HepG2 (cell line): ENCODE results near the gene DSTN. TPM values are rescaled to one million over a fixed set of nuclear protein-coding genes. Genes with fewer than 3 reads are reported as not detected.

ENCODE experiments used
- ATM ChIP-seq: fragments of 450-650 bp; IDR thresholded peaks from 2 replicates; pipeline ENCODE4 v1.7.1; 2017; ENCODE audit warnings: mild to moderate bottlenecking, borderline replicate concordance
- BHLHE40 ChIP-seq: IDR thresholded peaks from 2 replicates; pipeline ENCODE4 v1.6.1; 2011; ENCODE audit warnings: low read length, improper control_type of control experiment
- CCAR2 ChIP-seq: fragments of 200-400 bp; formaldehyde crosslinking; optimal IDR thresholded peaks from 2 replicates; pipeline ENCODE3; 2018; ENCODE audit warnings: low read depth, mild to moderate bottlenecking, low read length, moderate library complexity
- DNMT1 ChIP-seq: sonication (generic); formaldehyde crosslinking; IDR thresholded peaks from 2 replicates; pipeline ENCODE4 v1.5.1; 2020; ENCODE audit warnings: mild to moderate bottlenecking, missing genetic modification reagents
- HHEX ChIP-seq: IDR thresholded peaks from 2 replicates; pipeline ENCODE4 v1.6.1; 2016; ENCODE audit warnings: control low read depth
- HOXD1 ChIP-seq: sonication (generic); formaldehyde crosslinking; IDR thresholded peaks from 2 replicates; pipeline ENCODE4 v1.5.0; 2020; ENCODE audit warnings: missing genetic modification reagents
- KDM4B ChIP-seq: sonication (generic); formaldehyde crosslinking; IDR thresholded peaks from 2 replicates; pipeline ENCODE4 v1.4.0; 2020; ENCODE audit warnings: missing genetic modification reagents
- MAF1 ChIP-seq: sonication (generic); formaldehyde crosslinking; IDR thresholded peaks from 2 replicates; pipeline ENCODE4 v1.5.0; 2020; ENCODE audit warnings: missing genetic modification reagents, borderline replicate concordance
- NPAS2 ChIP-seq: sonication (generic); formaldehyde crosslinking; IDR thresholded peaks from 2 replicates; pipeline ENCODE4 v1.8.0; 2022; ENCODE audit warnings: mild to moderate bottlenecking, missing genetic modification reagents, borderline replicate concordance
- SCMH1 ChIP-seq: sonication (generic); formaldehyde crosslinking; IDR thresholded peaks from 2 replicates; pipeline ENCODE4 v1.9.0; 2021; ENCODE audit warnings: missing genetic modification reagents, mild to moderate bottlenecking, borderline replicate concordance
- SIN3B ChIP-seq: fragments of 150-350 bp; IDR thresholded peaks from 2 replicates; pipeline ENCODE4 v1.6.1; 2014; ENCODE audit warnings: low read length
- STAT5B ChIP-seq: sonication (generic); formaldehyde crosslinking; IDR thresholded peaks from 2 replicates; pipeline ENCODE4 v1.4.0; 2020; ENCODE audit warnings: missing genetic modification reagents
- U2AF1 ChIP-seq: fragments of 200-400 bp; formaldehyde crosslinking; optimal IDR thresholded peaks from 2 replicates; pipeline ENCODE3; 2017; ENCODE audit warnings: mild to moderate bottlenecking, low read depth, low read length
- YEATS2 ChIP-seq: sonication (generic); formaldehyde crosslinking; IDR thresholded peaks from 2 replicates; pipeline ENCODE4 v1.4.0; 2020; ENCODE audit warnings: missing genetic modification reagents, borderline replicate concordance
- ZC3H13 ChIP-seq: sonication (generic); formaldehyde crosslinking; IDR thresholded peaks from 2 replicates; pipeline ENCODE4 v1.8.1; 2023; ENCODE audit warnings: mild to moderate bottlenecking, missing genetic modification reagents, moderate library complexity
- ZNF225 ChIP-seq: sonication (generic); formaldehyde crosslinking; IDR thresholded peaks from 2 replicates; pipeline ENCODE4 v1.4.0; 2020; ENCODE audit warnings: mild to moderate bottlenecking, missing genetic modification reagents
- ZNF367 ChIP-seq: sonication (generic); formaldehyde crosslinking; IDR thresholded peaks from 2 replicates; pipeline ENCODE4 v1.4.0; 2020; ENCODE audit warnings: missing genetic modification reagents, borderline replicate concordance
- ZNF496 ChIP-seq: sonication (generic); formaldehyde crosslinking; IDR thresholded peaks from 2 replicates; pipeline ENCODE4 v1.8.1; 2023; ENCODE audit warnings: mild to moderate bottlenecking, moderate library complexity, missing genetic modification reagents; ENCODE audit not compliant: insufficient replicate concordance
- ZNF567 ChIP-seq: sonication (generic); formaldehyde crosslinking; IDR thresholded peaks from 2 replicates; pipeline ENCODE4 v1.8.1; 2023; ENCODE audit warnings: mild to moderate bottlenecking, missing genetic modification reagents, borderline replicate concordance
- ZNF674 ChIP-seq: sonication (generic); formaldehyde crosslinking; IDR thresholded peaks from 2 replicates; pipeline ENCODE4 v1.5.0; 2020; ENCODE audit warnings: low read depth, mild to moderate bottlenecking, missing genetic modification reagents
- ZNF839 ChIP-seq: sonication (generic); formaldehyde crosslinking; IDR thresholded peaks from 2 replicates; pipeline ENCODE4 v1.4.0; 2020; ENCODE audit warnings: missing genetic modification reagents, mild to moderate bottlenecking, borderline replicate concordance
- ZSCAN9 ChIP-seq: IDR thresholded peaks from 2 replicates; pipeline ENCODE4 v1.6.1; 2016; ENCODE audit warnings: borderline replicate concordance
- polyA plus RNA-seq, 8 experiments: library from polyadenylated mRNA; depleted of rRNA in 3 of 8; stranded (reverse) in 7 of 8; unstranded in 1 of 8; fragments of >200 nt; fragmentation: Illumina TruSeq in 4 of 8; extraction: Trizol in 4 of 8; gene quantifications; 2 replicates each; pipeline versions ENCODE4 v1.2.1 to v1.2.3, GENCODE V29; 2011 to 2016; ENCODE audit warnings: low read depth in 4 of 8, missing spikeins in 1 of 8, mixed read lengths in 1 of 8; ENCODE audit not compliant: insufficient read depth in 1 of 8
- total RNA-seq, 5 experiments: library from RNA; depleted of rRNA; stranded (reverse); fragments of >200 nt; fragmentation: Illumina TruSeq; extraction: Trizol; gene quantifications; 2 replicates each; pipeline ENCODE4 v1.2.3, GENCODE V29; 2016; ENCODE audit warnings: low read depth in 1 of 5
- TF ChIP-seq, protein P1 (sequence below): sonication (generic); formaldehyde crosslinking; IDR thresholded peaks from 2 replicates; pipeline ENCODE4 v1.5.0; 2020; ENCODE audit warnings: mild to moderate bottlenecking, missing genetic modification reagents
- TF ChIP-seq, protein P2 (sequence below), 2 experiments: sonication (generic) in 1 of 2; formaldehyde crosslinking in 1 of 2; IDR thresholded peaks; 2 replicates each; pipeline versions ENCODE4 v1.5.1 to v1.6.1; 2011 to 2020; ENCODE audit warnings: borderline replicate concordance in 1 of 2, low read depth in 1 of 2, low read length in 1 of 2, mild to moderate bottlenecking in 1 of 2, missing genetic modification reagents in 1 of 2, moderate library complexity in 1 of 2
- TF ChIP-seq, protein P3 (sequence below): sonication (generic); formaldehyde crosslinking; IDR thresholded peaks from 2 replicates; pipeline ENCODE4 v1.4.0; 2020; ENCODE audit warnings: mild to moderate bottlenecking, missing genetic modification reagents

The DSTN gene
- total and polyA plus RNA-seq, 2 of the 13 experiments (the other 11 are each of a cell fraction or from before 2014, with no cell fraction given) = 27.6 to 106 TPM

DNA sequence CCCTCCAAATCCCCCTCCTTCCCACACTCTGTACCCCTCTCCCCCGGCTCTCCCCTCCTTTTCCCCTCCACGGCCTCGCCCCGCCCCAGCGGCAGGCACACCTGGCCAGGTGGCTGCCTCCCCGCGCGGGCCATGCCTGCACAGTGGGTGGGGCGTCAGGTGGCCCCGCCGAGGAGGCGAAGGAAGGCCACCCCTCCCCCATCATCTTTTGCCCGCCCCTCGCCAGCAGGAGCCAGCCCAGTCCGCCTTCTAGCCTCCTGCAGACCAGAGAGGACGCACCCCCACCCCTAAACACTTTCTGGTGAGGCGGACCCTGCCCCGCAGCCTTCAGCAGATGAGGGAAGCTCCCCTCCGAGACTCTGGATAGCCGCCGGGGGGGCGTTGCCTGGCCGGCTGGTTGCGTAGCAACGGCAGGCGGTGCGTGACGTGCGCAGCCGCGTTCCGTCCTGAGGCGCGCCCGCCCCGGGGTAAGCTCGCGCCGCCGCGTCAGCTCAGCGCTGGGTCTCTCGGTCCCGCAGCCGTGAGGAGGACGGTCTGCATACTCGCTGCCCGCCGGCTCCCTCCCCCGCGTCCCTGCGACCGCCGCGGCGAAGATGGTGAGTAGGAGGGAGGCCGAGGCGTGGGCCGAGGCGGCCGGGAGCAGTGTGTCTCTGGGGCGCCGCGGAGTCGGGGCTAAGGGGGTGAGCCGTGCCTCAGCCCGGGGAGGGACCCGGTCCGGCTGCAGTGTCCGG is at the start of gene DSTN (continued):
- TF ChIP-seq, protein P1, sequence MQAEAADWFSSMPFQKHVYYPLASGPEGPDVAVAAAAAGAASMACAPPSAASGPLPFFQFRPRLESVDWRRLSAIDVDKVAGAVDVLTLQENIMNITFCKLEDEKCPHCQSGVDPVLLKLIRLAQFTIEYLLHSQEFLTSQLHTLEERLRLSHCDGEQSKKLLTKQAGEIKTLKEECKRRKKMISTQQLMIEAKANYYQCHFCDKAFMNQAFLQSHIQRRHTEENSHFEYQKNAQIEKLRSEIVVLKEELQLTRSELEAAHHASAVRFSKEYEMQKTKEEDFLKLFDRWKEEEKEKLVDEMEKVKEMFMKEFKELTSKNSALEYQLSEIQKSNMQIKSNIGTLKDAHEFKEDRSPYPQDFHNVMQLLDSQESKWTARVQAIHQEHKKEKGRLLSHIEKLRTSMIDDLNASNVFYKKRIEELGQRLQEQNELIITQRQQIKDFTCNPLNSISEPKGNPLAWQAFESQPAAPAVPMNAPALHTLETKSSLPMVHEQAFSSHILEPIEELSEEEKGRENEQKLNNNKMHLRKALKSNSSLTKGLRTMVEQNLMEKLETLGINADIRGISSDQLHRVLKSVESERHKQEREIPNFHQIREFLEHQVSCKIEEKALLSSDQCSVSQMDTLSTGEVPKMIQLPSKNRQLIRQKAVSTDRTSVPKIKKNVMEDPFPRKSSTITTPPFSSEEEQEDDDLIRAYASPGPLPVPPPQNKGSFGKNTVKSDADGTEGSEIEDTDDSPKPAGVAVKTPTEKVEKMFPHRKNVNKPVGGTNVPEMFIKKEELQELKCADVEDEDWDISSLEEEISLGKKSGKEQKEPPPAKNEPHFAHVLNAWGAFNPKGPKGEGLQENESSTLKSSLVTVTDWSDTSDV = no peak; the same call in 1 of the 2 replicates
- TF ChIP-seq CCAR2 = no peak
- no peak for TF ChIP-seq ZNF674 (CRISPR knock-in tag)
- peak; percentile 95; the same call in 1 of the 2 replicates for TF ChIP-seq ZNF225 (CRISPR knock-in tag)
- TF ChIP-seq HOXD1 (CRISPR knock-in tag) = 0 out of 2 replicates have a peak, but pooled peaks have one; percentile 37
- TF ChIP-seq, protein P2, sequence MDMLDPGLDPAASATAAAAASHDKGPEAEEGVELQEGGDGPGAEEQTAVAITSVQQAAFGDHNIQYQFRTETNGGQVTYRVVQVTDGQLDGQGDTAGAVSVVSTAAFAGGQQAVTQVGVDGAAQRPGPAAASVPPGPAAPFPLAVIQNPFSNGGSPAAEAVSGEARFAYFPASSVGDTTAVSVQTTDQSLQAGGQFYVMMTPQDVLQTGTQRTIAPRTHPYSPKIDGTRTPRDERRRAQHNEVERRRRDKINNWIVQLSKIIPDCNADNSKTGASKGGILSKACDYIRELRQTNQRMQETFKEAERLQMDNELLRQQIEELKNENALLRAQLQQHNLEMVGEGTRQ (IDR thresholded peaks at IDR 0.05; ENCODE audit: low read depth, low read length) = no peak
- TF ChIP-seq, protein P2 (CRISPR knock-in tag; IDR thresholded peaks at IDR 0.05; ENCODE audit: borderline replicate concordance) = no peak; the same call in 1 of the 2 replicates
- TF ChIP-seq ZNF367 = no peak
- peak; percentile 71; the same call in 1 of the 2 replicates for TF ChIP-seq ZNF567
- TF ChIP-seq ATM = no peak
- TF ChIP-seq ZNF496 = no peak
- TF ChIP-seq BHLHE40 = no peak
- TF ChIP-seq SIN3B = no peak
- no peak for TF ChIP-seq NPAS2 (CRISPR knock-in tag)
- TF ChIP-seq ZSCAN9 (CRISPR knock-in tag) = no peak
- peak; percentile 86; the same call in 1 of the 2 replicates for TF ChIP-seq DNMT1
- no peak for TF ChIP-seq HHEX (CRISPR knock-in tag)
- no peak for TF ChIP-seq MAF1 (CRISPR knock-in tag)
- TF ChIP-seq ZNF839 (CRISPR knock-in tag) = peak; percentile 72; the same call in 1 of the 2 replicates
- peak; percentile 57; the same call in 1 of the 2 replicates for TF ChIP-seq ZC3H13 (CRISPR knock-in tag)
- peak; percentile 24 for TF ChIP-seq YEATS2 (CRISPR knock-in tag)
- no peak for TF ChIP-seq U2AF1
- TF ChIP-seq, protein P3, sequence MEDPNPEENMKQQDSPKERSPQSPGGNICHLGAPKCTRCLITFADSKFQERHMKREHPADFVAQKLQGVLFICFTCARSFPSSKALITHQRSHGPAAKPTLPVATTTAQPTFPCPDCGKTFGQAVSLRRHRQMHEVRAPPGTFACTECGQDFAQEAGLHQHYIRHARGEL (CRISPR knock-in tag) = 0 out of 2 replicates have a peak, but pooled peaks have one; percentile 2
- TF ChIP-seq KDM4B (CRISPR knock-in tag) = no peak
- no peak; the same call in 1 of the 2 replicates for TF ChIP-seq STAT5B
- TF ChIP-seq SCMH1 (CRISPR knock-in tag) = no peak
